GM19397 (cell line): ENCODE measurements around the gene HDGFL3.
A peak's percentile ranks its signal among the peaks of the same experiment; 100 is the strongest.

ENCODE experiments used
- ATAC-seq: cut with Tn5 transposase; IDR thresholded peaks from one replicate; pipeline ENCODE4 v1.9.1; 2021; ENCODE audit warnings: mild to moderate bottlenecking, moderate library complexity; ENCODE audit not compliant: unreplicated experiment

The HDGFL3 gene

DNA sequence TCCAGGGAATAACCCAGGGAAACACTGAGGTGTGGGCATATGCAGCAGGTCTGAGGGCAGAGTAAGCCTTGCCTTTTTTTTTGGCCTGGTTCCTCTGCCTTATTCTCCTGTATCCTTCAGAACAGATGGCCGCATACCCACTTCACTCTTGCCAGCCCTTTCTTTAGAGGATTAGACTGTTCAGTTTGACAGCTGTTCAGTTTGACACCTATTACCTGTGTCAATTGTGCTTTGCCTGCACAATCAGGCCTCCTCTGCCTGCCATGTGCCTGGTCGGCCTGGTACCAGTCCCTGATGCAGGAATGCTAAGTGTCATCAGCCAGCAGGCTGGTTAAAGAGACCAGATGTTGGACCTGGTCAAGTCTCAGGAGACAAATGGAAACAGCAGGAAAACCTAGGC is 77.8 kb downstream of the HDGFL3 start:
- ATAC-seq = no peak

DNA sequence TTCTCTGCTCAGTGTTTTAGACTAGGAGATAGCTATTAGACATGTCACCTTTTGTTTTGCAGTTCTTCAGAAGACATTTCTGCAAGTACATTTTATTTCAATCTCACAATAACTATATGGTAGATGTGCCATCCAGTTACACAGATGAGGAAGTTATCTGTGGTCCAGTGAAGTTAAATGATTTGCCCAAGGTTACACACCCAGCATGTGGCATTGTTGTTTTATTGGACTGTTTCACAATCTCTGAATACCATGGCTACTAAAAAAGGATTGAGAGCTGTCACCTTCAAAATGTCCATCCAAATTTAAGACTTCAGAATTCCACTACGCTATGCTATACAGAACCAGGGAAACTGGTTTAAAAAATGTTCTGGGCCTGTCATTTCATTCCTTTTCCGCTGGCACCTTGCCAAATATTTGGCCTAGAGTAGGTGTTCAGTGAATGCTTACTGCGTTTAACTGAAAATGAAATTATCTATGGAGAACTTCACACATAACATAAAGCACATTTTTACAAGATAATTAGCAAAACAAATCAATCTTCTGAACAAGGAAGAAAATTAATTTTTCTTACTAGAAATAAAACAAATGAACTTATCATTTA is 80.0 kb downstream of the HDGFL3 start:
- ATAC-seq = no peak

DNA sequence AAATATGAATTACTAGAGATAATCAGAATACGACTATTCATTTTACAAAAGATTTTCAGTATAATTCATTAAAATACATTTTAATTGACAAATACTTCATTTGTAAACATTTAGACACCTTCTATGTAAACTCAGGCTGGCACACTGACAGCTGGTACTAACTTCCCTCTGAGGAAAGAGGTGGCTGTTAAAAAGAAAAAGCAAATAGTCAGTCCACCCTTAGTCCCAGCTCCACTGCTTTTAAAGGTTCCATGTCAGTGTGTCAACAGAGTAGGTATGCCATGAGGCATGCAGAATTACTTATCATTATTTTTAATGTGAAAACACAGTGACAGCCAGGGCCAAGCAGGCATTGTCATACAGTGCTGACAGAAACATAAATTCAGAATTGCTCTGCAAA is 84.1 kb downstream of the HDGFL3 start:
- no peak for ATAC-seq

DNA sequence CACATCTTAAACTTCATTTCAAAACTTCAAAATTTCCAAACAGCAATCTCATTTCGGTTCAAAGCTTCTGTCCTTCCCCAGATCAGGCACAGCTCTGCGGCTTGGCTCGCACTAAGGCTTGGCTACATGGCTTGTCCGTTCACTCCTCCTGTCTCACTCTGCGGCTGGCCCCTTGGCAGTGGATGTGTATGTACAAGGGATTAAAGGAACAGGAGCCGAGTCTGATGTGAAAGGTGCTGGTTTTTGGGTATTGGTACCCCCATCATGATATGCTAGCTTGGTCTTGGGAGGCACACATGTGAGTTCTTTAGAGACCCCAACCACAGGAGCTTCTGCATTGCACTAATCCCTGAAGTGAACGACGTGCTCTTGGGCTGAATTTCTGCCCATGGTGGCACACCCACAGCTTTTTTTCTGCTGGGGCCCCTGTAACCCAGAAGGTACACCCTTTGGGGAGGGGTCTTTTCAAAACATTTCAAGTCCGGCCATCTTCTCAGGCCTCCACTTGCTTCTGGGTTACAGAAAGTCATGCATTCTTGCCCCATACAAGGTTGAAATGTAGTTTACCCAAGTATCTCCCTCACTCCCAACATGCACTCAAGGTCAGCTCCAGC is 87.5 kb downstream of the HDGFL3 start:
- ATAC-seq = no peak

DNA sequence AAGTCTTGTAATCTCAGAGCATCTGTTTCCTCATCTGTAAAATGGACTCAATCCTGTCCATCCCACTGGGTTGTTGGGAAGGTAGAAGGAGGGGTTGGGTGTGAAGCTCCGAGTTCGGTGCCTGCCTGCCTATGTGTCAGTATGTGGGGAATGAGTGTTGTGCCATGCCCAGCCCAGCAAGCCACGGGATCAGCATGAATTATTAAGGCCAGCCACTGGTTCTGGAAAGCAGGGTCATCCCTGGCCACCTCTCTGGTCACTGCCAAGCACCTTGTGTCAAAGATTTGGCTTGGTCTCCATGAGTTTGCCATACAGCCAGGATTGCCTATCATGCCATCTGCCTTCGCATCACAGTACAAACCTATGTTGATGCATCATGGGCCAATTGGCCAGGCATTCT is 88.7 kb downstream of the HDGFL3 start:
- ATAC-seq = no peak

DNA sequence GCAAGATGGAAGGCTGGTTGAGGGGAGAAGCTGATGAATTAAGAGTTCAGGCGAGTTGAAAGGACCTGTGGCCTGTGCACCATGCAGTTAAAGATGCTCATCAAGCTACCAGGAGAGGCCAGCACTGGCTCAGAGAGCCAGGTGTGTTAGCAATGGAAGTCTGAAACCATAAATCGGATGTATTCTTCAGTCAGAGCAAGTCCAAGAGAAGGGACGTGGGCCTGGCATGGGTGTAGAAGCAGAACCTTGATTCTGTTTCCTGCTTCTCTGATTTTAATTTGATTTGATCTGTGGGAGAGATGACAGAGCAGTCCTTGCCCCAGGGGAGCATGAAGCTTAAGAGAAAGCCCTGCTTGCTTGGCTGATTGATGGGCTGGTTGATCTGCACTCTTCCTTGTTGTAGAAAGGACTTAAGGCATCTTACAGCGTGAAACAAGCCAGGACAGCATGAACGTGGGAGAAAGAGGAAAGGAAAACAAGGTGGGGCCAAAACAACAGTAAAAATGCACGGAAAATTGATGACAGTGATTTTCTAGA is 89.3 kb downstream of the HDGFL3 start:
- no peak for ATAC-seq

DNA sequence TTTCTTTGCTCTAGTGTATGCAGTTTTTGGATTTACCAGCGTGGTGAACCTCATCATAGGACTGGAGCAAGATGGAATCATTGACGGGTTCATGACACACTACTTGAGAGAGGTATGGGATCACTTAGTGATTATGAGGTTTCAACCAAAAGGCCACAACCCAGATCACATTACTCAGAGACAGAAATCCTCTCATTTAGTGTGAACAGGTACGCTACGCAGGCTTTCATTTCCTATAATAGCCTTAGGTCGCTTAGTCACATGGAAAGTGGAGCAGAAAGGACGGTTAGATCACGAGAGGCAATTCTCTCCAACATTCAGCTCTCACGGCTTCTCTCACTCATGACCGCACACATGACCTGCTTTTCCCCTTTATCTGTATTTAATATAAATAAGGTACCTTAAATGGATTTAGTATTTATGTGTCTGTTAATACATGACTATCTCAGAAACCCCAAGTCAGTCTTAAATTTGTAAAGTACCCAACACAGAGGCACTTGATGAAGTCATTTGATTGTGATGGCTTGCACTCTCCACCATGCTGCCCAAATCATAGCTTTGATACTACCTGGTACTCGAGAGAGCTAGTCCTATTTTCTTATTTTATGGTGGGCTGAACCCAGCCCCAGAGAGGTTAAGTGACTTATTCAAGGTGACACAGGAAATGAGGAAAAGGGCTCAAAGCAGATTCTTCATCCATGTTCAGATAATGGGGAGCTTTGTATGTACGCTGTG is 91.6 kb downstream of the HDGFL3 start:
- ATAC-seq = no peak

DNA sequence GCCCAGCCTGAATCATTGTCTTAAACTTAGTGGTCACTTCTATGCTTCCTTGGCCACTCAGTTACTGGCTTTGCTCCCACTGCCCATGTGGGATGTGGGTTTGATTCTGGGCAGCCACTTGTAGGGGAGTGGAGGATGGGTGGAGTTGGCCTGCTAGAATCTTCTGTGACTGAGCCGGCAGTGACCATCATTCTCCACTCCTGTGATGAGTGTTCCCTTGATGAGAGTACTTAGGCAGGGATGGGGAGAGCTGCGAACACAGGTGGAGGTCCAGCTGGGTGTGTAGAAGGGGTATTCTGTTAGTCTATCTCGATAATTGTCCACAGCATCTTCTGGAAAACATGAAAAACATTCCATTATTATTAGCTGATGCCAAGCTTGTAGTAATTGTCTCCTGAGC is 92.2 kb downstream of the HDGFL3 start:
- no peak for ATAC-seq

DNA sequence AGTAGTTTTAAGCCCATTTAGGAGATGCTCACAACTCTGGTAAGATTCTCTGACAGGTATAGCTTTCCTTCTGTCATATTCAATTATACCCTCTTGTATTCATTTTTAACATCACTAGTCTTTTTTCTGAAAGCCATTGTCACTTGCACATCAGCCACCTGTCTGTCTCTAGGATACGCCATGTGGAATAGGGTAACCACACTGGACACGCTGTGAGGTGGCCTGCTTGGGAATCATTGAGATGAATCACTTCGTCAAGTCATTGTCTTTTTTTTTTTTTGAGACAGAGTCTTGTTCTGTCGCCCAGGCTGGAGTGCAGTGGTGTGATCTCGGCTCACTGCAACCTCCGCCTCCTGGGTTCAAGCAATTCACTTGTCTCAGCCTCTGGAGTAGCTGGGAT is 92.8 kb downstream of the HDGFL3 start:
- ATAC-seq = no peak

DNA sequence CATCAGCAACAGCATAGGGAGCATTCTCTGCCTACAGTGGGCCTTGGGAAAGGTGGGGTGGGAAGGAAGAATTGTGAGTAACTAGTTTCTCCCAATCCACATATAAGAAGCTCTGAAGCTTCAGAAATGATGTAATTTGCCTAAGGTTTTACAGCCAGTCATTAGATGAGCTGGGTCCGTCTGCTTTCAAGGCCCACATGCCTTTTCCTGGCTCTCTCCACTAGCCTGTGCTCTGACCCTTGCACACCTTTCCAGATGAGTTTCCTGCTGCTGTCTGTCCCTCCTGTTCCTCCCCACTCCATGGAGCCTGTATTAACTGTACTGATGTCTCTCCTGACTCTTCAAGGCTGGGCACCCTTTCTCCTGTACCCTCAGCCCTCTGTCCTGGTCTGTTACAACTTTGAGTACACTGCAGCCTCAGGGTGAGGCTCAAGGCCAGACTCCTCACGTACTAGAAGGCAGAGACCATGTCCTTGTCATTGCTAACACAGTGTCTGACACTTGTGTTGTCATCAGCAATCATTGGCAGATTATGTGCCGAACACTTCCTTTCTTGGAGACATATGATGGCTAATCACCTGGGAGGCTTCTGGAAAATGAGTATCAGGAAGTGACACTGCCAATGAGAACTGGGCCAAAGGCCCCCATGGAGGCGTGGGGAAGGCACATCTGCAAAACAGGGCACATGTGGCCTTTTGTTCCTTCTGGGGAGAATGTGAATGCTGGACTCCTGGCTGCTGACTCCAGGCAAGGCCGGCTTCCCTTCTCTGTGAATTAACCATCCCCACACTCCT is 93.5 kb downstream of the HDGFL3 start:
- ATAC-seq = no peak

DNA sequence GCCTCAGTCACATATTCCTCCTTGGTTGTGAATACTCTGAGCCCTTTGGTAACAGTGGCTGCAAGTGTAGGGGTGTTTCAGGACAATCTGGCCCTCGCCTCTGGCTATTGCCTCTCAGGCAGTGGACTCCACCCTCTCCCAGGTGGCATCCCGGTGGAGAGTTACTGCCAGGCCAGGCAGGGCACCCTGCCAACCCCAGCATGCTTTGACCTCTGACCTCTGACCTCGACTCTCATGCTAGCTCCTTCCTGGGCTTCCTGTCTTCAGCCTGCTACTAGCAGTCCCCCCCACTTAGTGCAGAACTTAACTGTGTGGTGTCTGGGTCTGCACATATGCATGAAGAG is 94.7 kb downstream of the HDGFL3 start:
- ATAC-seq = no peak

DNA sequence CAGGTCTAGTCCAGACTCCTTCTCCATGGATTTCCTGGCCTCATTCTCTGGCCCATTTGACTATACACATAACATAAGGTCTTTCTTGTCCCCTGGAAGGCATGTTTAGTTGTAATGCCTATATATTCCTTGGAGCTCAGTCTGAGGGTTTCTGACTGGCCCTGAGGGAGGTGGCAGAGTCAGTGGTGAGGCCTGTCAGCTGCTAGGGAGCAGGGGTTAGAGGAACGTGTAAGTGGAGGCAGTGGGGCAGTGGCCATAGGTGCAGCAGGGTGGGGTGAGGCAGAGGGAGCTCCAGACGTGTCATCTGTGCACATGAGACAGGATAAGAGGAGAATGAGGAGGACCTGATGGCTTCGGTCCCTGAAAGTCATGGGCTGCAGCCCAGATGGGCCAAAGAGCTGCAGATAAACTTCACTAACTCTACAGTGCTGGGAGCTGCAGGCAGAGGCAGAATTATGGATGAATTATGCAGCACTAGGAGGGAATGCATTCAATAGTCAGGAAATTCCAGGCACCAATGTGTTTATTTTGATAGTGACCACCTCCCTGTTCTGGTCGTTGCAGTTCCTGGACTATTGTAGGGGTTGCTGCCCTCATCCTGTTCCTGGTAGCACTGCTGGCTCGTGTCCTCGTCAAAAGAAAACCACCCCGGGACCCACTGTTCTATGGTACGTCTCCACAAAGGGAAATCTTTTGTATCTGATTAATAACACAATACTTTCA is 95.2 kb downstream of the HDGFL3 start:
- no peak for ATAC-seq

DNA sequence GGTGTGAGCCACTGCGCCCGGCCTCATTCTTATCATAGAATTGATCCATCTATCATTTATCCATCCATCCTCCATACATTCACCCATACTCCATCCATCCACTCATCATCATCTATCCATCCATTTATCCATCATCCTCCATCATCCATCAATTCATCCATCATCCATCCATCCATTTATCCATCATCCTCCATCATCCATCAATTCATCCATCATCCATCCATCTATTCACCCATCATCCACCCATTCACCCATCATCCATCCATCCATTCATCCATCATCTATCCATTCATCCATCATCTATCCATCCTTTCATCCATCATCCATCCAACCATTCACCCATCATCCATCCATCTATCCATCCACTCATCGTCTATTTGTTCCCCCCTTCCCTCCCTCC is 96.5 kb downstream of the HDGFL3 start:
- no peak for ATAC-seq

DNA sequence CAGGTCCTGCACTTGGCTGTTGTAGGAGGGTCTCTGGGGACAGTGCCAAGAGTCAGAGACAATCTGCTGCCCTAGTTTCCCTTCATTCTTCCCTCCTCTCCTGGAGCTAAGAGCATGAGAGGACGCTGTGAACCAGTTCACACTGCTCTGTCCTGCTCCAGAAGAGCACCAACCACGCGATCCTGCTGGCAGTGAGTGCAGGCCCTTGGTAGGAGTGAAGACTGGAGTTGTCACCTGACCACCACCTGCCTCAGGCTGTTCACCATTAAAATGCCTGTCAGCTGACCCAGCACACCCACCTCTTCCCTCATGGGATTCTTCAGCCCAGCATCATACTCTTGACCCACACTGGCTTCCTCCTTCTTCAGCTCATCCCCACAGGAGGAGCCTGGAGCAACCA is 97.2 kb downstream of the HDGFL3 start:
- ATAC-seq = no peak

DNA sequence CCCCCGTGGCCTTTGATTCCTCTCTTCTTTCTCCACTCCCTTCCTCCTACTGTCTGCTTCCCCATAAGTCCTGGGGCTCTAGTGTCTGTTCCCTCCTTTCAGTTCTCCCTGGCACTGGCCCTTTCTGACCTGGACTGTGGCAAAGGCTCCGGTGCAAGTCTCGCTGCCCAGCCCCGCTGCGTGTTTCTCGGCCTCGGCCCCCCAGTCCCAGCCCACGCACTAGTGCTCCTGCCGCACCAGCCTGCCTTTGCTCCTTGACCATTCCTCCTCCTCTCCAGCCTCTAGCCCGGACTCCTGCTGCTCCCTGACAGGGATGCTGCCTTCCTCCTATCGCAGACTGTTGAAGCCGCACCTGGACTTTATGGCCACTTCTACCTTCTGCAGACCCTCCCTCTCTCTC is 98.1 kb downstream of the HDGFL3 start:
- no peak for ATAC-seq

DNA sequence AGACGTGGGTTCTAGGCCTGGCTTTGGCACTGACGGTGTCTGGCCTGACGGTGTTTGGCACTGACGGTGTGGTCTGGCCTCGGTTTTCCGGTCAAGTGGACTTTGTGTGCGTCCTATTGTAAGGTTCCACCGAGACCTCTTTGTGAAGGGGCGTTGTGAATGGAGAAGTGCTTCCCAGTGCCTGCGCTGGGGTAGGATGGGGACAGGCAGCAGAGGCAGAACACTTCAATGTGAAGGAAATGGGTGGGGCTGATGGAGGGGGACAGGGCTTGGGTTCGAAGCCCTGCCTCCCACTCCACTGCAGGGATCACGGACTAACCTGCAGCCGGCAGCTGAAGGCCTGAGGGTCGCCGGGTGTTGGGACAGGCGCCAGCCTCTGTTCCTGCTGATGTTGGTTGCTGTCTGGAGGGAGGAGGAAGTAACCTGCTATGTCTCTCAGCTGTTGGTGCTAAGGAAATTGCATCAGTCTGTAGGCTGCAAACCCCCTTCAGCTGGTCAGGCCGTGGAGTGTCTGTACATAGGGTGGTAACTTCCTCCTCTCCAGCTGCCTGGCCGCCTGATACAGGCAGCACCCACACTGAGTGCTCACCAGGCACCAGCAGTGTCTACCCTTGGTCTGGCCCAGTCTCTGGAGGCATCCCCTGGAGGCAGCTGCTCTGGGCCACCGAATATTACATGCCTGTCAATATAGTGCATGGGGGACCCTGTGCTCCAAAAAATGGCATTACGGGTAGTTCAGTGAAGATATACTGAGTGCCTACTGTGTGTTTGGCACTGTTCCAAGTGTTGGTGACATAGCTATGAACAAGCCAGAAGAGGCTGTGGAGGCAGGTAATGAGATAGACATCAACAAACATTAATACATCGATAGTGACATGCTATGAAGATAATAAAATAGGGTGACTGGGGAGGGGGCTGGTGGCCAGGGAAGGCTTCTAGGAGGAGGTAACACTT is 99.1 kb downstream of the HDGFL3 start:
- ATAC-seq = peak; percentile 52

DNA sequence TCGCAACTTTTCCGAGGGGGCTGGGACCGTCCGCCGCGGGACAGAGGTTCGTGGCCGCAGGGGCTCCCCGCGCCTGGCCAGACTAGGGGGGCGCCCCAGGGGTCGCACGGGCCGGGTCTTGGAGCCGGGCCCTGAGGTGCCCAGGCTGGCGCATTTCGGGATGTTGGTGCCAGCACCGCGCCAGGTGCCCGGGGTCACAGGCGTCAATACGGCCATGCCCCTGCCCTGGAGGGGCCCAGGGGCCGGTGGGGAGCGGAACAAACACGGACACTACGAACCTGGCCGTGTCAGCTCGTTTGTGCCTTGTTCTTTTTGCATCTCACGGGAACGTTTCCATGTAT is 99.8 kb downstream of the HDGFL3 start:
- ATAC-seq = peak; percentile 16

DNA sequence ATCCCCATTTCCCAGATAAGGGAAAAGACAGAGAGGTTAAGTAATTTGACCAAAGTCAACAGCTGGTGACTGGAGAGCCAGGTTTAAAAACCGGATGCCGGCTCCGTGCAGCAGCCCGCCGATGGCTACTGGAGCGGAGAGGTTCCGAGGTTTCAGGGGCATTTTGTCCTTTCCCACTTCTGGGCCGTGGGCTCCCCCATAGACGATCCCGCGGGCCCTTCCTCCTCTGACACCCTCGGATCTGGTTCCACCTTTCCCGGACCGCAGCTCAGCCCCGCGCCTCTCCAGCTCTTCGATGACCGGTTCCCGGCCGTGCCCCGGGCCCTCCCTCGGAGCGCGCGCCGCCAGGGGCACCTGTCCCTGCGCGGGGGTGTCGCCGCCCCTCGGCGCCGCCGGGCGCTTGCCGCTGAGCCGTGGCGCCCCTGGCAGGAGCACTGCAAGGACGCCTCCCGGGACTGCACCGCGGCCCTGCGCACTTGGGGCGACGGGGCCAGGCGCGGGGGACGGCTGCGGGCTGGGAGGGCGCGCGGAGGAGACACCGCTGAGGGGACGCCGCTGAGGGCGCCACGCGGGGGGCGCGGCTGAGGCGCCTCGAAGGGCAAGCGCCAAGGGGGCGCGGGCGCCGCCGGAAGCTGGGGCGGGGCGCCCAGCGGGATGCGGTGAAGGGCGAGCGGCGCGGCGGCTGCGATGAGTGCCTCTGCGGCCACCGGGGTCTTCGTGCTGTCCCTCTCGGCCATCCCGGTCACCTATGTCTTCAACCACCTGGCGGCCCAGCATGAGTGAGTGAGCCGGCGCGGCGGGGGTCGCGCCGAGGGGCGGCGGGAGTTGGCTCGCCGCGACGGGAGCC is 100.4 kb downstream of the HDGFL3 start, which contains the start of gene TM6SF1:
TM6SF1 (plus strand) TSS at position 652 of the 847 bp plus-strand sequence; CDS start at position 688, 36 bp downstream.
- peak; percentile 38 for ATAC-seq

DNA sequence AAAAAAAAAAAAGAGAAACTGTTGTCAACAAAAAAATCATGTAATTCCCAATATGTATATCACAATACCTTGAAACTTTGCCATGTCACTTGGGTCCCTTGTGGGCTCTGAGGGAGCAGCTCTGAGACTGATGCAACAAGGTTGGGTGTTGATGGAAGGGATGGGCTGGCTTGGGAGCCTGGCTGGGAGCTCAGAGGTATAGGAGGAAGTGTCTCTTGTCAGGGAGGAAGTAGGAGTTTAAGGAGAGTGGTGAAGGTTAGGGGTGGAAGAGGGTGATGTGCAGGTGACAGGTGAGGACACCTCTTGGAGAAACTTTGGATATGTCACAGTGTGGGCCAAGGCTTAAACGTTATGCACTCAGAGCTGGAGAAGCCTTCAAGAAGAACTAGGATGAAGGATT is 102.2 kb downstream of the HDGFL3 start:
- no peak for ATAC-seq
